HCT116 (cell line): ENCODE data around the gene VWA3B. TPM values are rescaled to one million over a fixed set of nuclear protein-coding genes. Genes with fewer than 3 reads are reported as not detected.
"Not testable (repeated sequence)": the region's sequence is repeated elsewhere in the genome, so short reads cannot be mapped to it uniquely, and the experiment has no call there.

Experiments
- ATAC-seq: fragments of 200-7000 bp; cut with Tn5 transposase; 2 replicates; pipeline ENCODE4 v1.9.1; 2020; ENCODE audit warnings: mild to moderate bottlenecking, moderate library complexity
- BruUV-seq: library from RNA; stranded (reverse); fragments of 400-500 nt; replicated peaks from 2 replicates; lab custom pipeline; 2021; lab: Mats Ljungman, UMichigan
- CTCF ChIA-PET: fragments of 300-600 bp; sonication (Branson Sonifier 250); formaldehyde crosslinking; loops from one replicate; lab custom pipeline; 2021; ENCODE audit warnings: antibody characterized with exemption; lab: Charles Lee
- POLR2A ChIA-PET: fragments of 300-600, 350-600 bp; sonication (Branson Sonifier 250); formaldehyde crosslinking; loops from one replicate; lab custom pipeline; 2021; ENCODE audit warnings: antibody characterized with exemption; lab: Charles Lee
- RAD21 ChIA-PET, 2 experiments: fragments of 300-600 bp; sonication (Branson Sonifier 250); formaldehyde crosslinking; loops; one replicate each; lab custom pipeline; 2023; ENCODE audit warnings: low total read pairs in 2 of 2; ENCODE audit not compliant: uncharacterized antibody in 2 of 2, unreplicated experiment in 2 of 2, low non-redundant PET in 1 of 2; lab: Charles Lee
- DNase-seq: peaks from one replicate; pipeline ENCODE4 v3.0.0-alpha.2; 2010; ENCODE audit warnings: low read depth, low spot score
- H2AFZ ChIP-seq: fragments of 200-600 bp; shearing (Covaris generic), sonication (generic); 2 replicates; pipeline ENCODE4 v1.6.1; 2017; ENCODE audit warnings: low read depth, mixed run types, mixed read lengths, antibody characterized with exemption, low read length; ENCODE audit not compliant: poor library complexity, severe bottlenecking
- H3K27ac ChIP-seq: 2 replicates; pipeline ENCODE4 v1.5.1; 2012; ENCODE audit warnings: low read depth, low read length
- H3K27me3 ChIP-seq: fragments of 200-600 bp; sonication (generic); 2 replicates; pipeline ENCODE4 v1.6.1; 2016; ENCODE audit warnings: mixed run types, low read length, mixed read lengths; ENCODE audit not compliant: insufficient read depth
- H3K36me3 ChIP-seq, 2 experiments: fragments of 200-500 bp in 1 of 2; fragments of 200-600 bp in 1 of 2; sonication (Bioruptor generic) in 1 of 2; sonication (generic) in 1 of 2; 2 replicates each; pipeline versions ENCODE4 v1.5.1 to v1.6.1; 2014 to 2016; ENCODE audit warnings: low read length in 2 of 2, inconsistent platforms in 1 of 2, mixed read lengths in 1 of 2, mixed run types in 1 of 2; ENCODE audit not compliant: insufficient read depth in 2 of 2, control insufficient read depth in 1 of 2
- H3K4me1 ChIP-seq, 2 experiments: fragments of 200-600 bp in 1 of 2; sonication (generic) in 1 of 2; 2 replicates each; pipeline versions ENCODE4 v1.5.1 to v1.6.1; 2012 to 2017; ENCODE audit warnings: low read length in 2 of 2, inconsistent platforms in 1 of 2, mild to moderate bottlenecking in 1 of 2, mixed read lengths in 1 of 2, mixed run types in 1 of 2, moderate library complexity in 1 of 2; ENCODE audit not compliant: insufficient read depth in 2 of 2, control insufficient read depth in 1 of 2
- H3K4me2 ChIP-seq: fragments of 200-600 bp; sonication (generic); 2 replicates; pipeline ENCODE4 v1.6.1; 2017; ENCODE audit warnings: mixed run types, low read length, mixed read lengths
- H3K4me3 ChIP-seq, 2 experiments: fragments of 200-600 bp in 1 of 2; sonication (generic) in 1 of 2; replicated peaks in 1 of 2; 2 replicates each; pipeline ENCODE4 v1.5.1; 2011 to 2016; ENCODE audit warnings: low read length in 2 of 2, control low read depth in 1 of 2, low read depth in 1 of 2, mild to moderate bottlenecking in 1 of 2, mixed read lengths in 1 of 2, mixed run types in 1 of 2
- H3K79me2 ChIP-seq: fragments of 200-600 bp; sonication (generic); 2 replicates; pipeline ENCODE4 v1.6.1; 2017; ENCODE audit warnings: mild to moderate bottlenecking, mixed run types, low read length, moderate library complexity, mixed read lengths; ENCODE audit not compliant: insufficient read depth
- H3K9ac ChIP-seq: fragments of 200-600 bp; sonication (generic); 2 replicates; pipeline ENCODE4 v1.6.1; 2016; ENCODE audit warnings: low read length, mixed read lengths
- H3K9me2 ChIP-seq: fragments of 200-600 bp; sonication (generic), shearing (Covaris generic); 2 replicates; pipeline ENCODE4 v1.6.1; 2017; ENCODE audit warnings: mixed run types, mild to moderate bottlenecking, moderate library complexity; ENCODE audit not compliant: insufficient read depth
- H3K9me3 ChIP-seq, 2 experiments: fragments of 200-500 bp in 1 of 2; fragments of 200-600 bp in 1 of 2; sonication (Bioruptor generic) in 1 of 2; sonication (generic) in 1 of 2; 2 replicates each; pipeline ENCODE4 v1.6.1; 2014 to 2017; ENCODE audit warnings: low read length in 2 of 2, mixed read lengths in 2 of 2, inconsistent platforms in 1 of 2, low read depth in 1 of 2, mild to moderate bottlenecking in 1 of 2, mixed run types in 1 of 2, moderate library complexity in 1 of 2; ENCODE audit not compliant: control insufficient read depth in 1 of 2, insufficient read depth in 1 of 2
- H4K20me1 ChIP-seq: fragments of 200-600 bp; sonication (generic), shearing (Covaris generic); 2 replicates; pipeline ENCODE4 v1.6.1; 2017; ENCODE audit warnings: mixed run types, mild to moderate bottlenecking, moderate library complexity; ENCODE audit not compliant: insufficient read depth
- EZH2 ChIP-seq: fragments of 200-600 bp; sonication (generic); IDR thresholded peaks from 2 replicates; pipeline ENCODE4 v1.6.1; 2017; ENCODE audit warnings: antibody characterized with exemption, mixed run types
- POLR2AphosphoS5 ChIP-seq: IDR thresholded peaks from 2 replicates; pipeline ENCODE4 v1.6.1; 2011; ENCODE audit warnings: mild to moderate bottlenecking, low read depth, low read length, moderate library complexity
- RAD21 ChIP-seq: IDR thresholded peaks from 2 replicates; pipeline ENCODE4 v1.6.1; 2012; ENCODE audit warnings: low read depth, mild to moderate bottlenecking
- SIN3A ChIP-seq: IDR thresholded peaks from 2 replicates; pipeline ENCODE4 v1.6.1; 2012; ENCODE audit warnings: low read depth
- SP1 ChIP-seq: IDR thresholded peaks from 2 replicates; pipeline ENCODE4 v1.6.1; 2012; ENCODE audit warnings: low read depth
- SRF ChIP-seq: IDR thresholded peaks from 2 replicates; pipeline ENCODE4 v1.6.1; 2012; ENCODE audit warnings: low read depth
- YY1 ChIP-seq: IDR thresholded peaks from 2 replicates; pipeline ENCODE4 v1.6.1; 2011; ENCODE audit warnings: low read length, low read depth, moderate library complexity, mild to moderate bottlenecking; ENCODE audit not compliant: insufficient replicate concordance; ENCODE audit errors: extremely low read depth
- ZFX ChIP-seq: fragments of 450-650 bp; IDR thresholded peaks from 2 replicates; pipeline ENCODE4 v1.6.1; 2017
- ZNF274 ChIP-seq: fragments of 200-500 bp; sonication (Bioruptor generic); IDR thresholded peaks from 2 replicates; pipeline ENCODE4 v1.6.1; 2014; ENCODE audit warnings: mild to moderate bottlenecking, low read depth, low read length, inconsistent platforms
- intact Hi-C: fragments of 100-400 bp; cut with micrococcal nuclease; formaldehyde crosslinking; loops from 2 replicates; pipeline ENCODE4 v1.10.0; 2022
- total RNA-seq: library from RNA; stranded (reverse); gene quantifications from one replicate; pipeline ENCODE4 v1.2.1, GENCODE V29; 2021; ENCODE audit not compliant: unreplicated experiment
- TF ChIP-seq, protein P1 (sequence below): IDR thresholded peaks from 2 replicates; pipeline ENCODE4 v1.6.1; 2012
- TF ChIP-seq, protein P2 (sequence below), 3 experiments: fragments of 200-600 bp in 1 of 3; sonication (generic) in 1 of 3; IDR thresholded peaks in 2 of 3; conservative IDR thresholded peaks in 1 of 3; 2 replicates each; pipeline ENCODE4 v1.5.1; 2012 to 2017; ENCODE audit warnings: low read depth in 2 of 3, low read length in 2 of 3, antibody characterized with exemption in 1 of 3, borderline replicate concordance in 1 of 3, control low read depth in 1 of 3, mild to moderate bottlenecking in 1 of 3, mixed read lengths in 1 of 3, mixed run types in 1 of 3, moderate library complexity in 1 of 3; ENCODE audit not compliant: insufficient read depth in 1 of 3
- TF ChIP-seq, protein P3 (sequence below): IDR thresholded peaks from 2 replicates; pipeline ENCODE4 v1.6.1; 2012

Gene VWA3B
- total RNA-seq, 1 experiment from 2014 or later: 0.47 TPM

DNA sequence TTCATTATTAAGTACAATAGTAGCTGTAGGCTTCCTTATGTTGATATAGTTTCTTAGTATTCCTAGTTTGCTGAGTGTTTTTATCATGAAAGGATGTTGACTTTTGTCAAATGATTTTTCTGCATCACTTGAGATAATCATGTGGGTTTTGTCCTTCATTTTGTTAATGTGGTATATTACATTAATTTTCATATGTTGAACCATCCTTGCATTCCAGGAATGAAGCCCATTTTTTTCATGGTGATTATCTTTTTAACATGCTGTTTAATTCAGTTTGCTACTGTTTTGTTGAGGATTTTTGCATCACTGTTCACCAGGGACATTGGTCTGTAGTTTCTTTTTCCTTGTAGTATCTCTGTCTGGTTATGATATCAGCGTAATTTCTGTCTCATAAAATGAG is 176.4 kb downstream of the VWA3B start:
- Histone ChIP-seq H3K4me2 (no peak overlapping the region), H3K27me3 (no peaks in the 10 kb centered on the region), H3K79me2 (no peaks in the 10 kb centered on the region), H3K9ac (no peak overlapping the region), H3K27ac (no peak overlapping the region), H3K36me3 (no peaks in the 10 kb centered on the region), H2AFZ (no peak overlapping the region), H3K9me3 (peaks cover 0 to 6% of the 10 kb centered on the region in 2 experiments; a peak in 2 of 4 replicates), H3K4me3 (no peak overlapping the region), H4K20me1 (no peaks in the 10 kb centered on the region), H3K9me2 (no peaks in the 10 kb centered on the region), H3K4me1 (no peaks in the 10 kb centered on the region)
- intact Hi-C loops: loop anchor here (10.0 kb wide), 1 partner anchor 269 kb away; the partner anchor contains the start of gene TMEM131
- ATAC-seq (no peak), DNase-seq (no peak)
- CTCF ChIA-PET: no interaction called here
- BruUV-seq: no TSS peak
- no peak for TF ChIP-seq POLR2AphosphoS5
- no peak for TF ChIP-seq SRF
- TF ChIP-seq, protein P1, sequence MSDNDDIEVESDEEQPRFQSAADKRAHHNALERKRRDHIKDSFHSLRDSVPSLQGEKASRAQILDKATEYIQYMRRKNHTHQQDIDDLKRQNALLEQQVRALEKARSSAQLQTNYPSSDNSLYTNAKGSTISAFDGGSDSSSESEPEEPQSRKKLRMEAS: no peak
- TF ChIP-seq, protein P2, sequence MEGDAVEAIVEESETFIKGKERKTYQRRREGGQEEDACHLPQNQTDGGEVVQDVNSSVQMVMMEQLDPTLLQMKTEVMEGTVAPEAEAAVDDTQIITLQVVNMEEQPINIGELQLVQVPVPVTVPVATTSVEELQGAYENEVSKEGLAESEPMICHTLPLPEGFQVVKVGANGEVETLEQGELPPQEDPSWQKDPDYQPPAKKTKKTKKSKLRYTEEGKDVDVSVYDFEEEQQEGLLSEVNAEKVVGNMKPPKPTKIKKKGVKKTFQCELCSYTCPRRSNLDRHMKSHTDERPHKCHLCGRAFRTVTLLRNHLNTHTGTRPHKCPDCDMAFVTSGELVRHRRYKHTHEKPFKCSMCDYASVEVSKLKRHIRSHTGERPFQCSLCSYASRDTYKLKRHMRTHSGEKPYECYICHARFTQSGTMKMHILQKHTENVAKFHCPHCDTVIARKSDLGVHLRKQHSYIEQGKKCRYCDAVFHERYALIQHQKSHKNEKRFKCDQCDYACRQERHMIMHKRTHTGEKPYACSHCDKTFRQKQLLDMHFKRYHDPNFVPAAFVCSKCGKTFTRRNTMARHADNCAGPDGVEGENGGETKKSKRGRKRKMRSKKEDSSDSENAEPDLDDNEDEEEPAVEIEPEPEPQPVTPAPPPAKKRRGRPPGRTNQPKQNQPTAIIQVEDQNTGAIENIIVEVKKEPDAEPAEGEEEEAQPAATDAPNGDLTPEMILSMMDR (IDR thresholded peaks at IDR 0.05 in 2 of 3, conservative IDR thresholded peaks at IDR 0.05 in 1 of 3; ENCODE audit: borderline replicate concordance in 1 of 3, insufficient read depth in 1 of 3, low read depth in 2 of 3, low read length in 2 of 3): no peak
- no peak for TF ChIP-seq SP1
- TF ChIP-seq ZFX: no peak
- no peak for TF ChIP-seq YY1
- TF ChIP-seq EZH2: no peak
- no peak for TF ChIP-seq ZNF274
- TF ChIP-seq RAD21: no peak
- no peak for TF ChIP-seq SIN3A
- TF ChIP-seq, protein P3, sequence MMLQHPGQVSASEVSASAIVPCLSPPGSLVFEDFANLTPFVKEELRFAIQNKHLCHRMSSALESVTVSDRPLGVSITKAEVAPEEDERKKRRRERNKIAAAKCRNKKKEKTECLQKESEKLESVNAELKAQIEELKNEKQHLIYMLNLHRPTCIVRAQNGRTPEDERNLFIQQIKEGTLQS: no peak
- RAD21 ChIA-PET: no interaction called here
- POLR2A ChIA-PET: no interaction called here

DNA sequence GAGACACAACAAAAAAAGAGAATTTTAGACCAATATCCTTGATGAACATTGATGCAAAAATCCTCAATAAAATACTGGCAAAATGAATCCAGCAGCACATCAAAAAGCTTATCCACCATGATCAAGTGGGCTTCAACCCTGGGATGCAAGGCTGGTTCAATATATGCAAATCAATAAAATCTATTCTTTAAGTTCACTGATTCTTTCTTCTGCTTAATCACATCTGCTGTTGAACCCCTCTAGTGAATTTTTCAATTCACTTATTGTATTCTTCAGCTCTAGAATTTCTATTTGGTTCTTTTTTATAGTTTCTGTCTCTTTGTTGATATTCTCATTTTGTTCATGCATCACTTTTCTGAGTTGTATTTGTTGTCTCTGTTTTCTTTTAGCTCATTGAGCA is 181.3 kb downstream of the VWA3B start:
- RAD21 ChIA-PET, H3K27ac ChIP-seq, H3K4me2 ChIP-seq, H4K20me1 ChIP-seq, H3K9me3 ChIP-seq, H3K9ac ChIP-seq, POLR2A ChIA-PET, H3K36me3 ChIP-seq, H3K79me2 ChIP-seq, H3K4me3 ChIP-seq, H2AFZ ChIP-seq, BruUV-seq, H3K4me1 ChIP-seq, H3K9me2 ChIP-seq, ATAC-seq, H3K27me3 ChIP-seq, DNase-seq: not testable (repeated sequence)
- intact Hi-C loops: loop anchor here (5.0 to 10.0 kb wide), 2 partner anchors 273 to 401 kb away; partner anchors contain the start of gene TMEM131
- CTCF ChIA-PET: interaction anchor here (1.6 to 1.7 kb wide), 2 partner anchors 494 to 558 kb away, joined by 7 to 8 read pairs; no protein-coding TSS in a partner anchor
